Measurements from ENCODE around the gene CENPV.

Gene CENPV

GRCh38 chr17:16364625-16365024, 11.4 kb upstream of the CENPV start:
- no peak for TF ChIP-seq CTCF (IDR thresholded peaks at IDR 0.05)
- Mint-ChIP-seq H3K4me1 (peaks cover 7% of the 10 kb centered on the region), H3K36me3 (ENCODE audit: low read depth) (no peaks in the 10 kb centered on the region), H3K27ac (no peak overlapping the region), H3K27me3 (ENCODE audit: low read depth, poor library complexity) (peaks cover 5% of the 10 kb centered on the region), H3K4me3 (no peak overlapping the region), H3K9me3 (no peaks in the 10 kb centered on the region)
- no peak for DNase-seq

DNA sequence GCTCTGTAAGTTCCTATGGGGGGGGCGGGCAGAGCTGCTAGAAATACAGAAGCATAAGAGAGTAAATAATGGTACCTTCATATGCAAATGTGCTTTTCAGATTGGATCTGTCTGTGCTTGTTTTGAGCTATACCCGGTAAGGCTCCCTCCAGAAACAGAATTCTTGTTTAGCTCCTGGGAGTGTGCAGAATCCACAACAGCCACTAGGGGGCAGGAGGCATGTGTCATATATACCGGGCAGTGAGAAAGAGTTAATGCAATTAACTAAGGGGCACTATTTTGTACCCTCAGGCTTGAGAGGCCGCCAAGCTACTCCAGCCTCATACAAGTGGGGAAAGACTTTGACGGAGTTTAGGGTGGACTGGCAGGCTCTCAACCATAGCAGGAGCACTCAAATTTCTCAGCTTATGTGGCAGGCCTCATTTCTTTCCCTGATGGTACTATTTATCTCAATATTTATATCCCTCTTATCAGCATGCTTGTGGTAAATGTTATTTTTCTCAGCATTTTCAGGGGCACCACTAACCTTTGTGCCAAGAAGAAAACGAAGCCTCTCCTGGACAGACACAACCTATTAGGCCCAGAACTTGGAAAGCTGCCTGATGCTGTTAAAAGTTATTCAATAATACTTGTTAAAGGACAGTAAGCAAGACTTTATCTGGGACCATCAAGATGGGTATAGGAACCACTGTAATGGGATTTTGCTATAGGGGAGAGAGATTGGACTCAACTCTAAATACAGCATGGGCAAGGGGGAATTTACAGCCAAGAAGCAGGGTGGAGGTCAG, 10.7 kb upstream of the CENPV start:
- no peak overlapping the region for H3K4me3 Mint-ChIP-seq
- peak; percentile 90 for TF ChIP-seq CTCF (IDR thresholded peaks at IDR 0.05)
- peak; percentile 83 for DNase-seq
- H3K36me3 Mint-ChIP-seq (ENCODE audit: low read depth): no peaks in the 10 kb centered on the region
- peaks cover 9% of the 10 kb centered on the region for H3K27me3 Mint-ChIP-seq (ENCODE audit: low read depth, poor library complexity)
- H3K27ac Mint-ChIP-seq: no peak overlapping the region
- no peaks in the 10 kb centered on the region for H3K9me3 Mint-ChIP-seq
- peaks cover 7% of the 10 kb centered on the region for H3K4me1 Mint-ChIP-seq

- Mint-ChIP-seq H3K9me3 (no peaks in the 10 kb centered on the region), H3K4me1 (peaks cover 7% of the 10 kb centered on the region), H3K27ac (no peak overlapping the region), H3K27me3 (ENCODE audit: low read depth, poor library complexity) (peaks cover 18% of the 10 kb centered on the region), H3K36me3 (ENCODE audit: low read depth) (no peaks in the 10 kb centered on the region), H3K4me3 (no peak overlapping the region)
- no peak for DNase-seq
- no peak for TF ChIP-seq CTCF (IDR thresholded peaks at IDR 0.05)
Observed at GRCh38 chr17:16361874-16362273, 8.6 kb upstream of the CENPV start.

DNA sequence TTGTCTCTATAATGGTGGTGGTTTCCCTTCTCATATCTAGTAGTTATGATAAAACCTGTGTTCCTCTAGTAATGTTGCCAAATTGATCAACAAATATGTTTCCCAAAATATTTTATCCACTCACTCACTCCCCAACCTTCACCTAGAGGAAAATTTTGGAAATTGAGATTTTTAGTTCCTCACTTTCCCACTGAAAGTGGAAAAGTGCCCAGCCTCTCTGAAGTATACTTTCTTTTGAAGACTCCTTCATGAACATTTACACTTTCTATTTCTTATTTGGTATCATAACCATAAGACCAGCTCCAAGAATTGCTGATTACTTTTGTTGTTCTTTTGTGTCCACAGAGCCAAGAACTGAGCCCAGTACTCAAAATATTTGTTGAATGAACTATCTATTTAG, 5.1 kb upstream of the CENPV start:
- DNase-seq: no peak
- TF ChIP-seq CTCF (IDR thresholded peaks at IDR 0.05): no peak
- H3K9me3 Mint-ChIP-seq: peaks cover 6% of the 10 kb centered on the region
- H3K27ac Mint-ChIP-seq: no peak overlapping the region
- H3K4me3 Mint-ChIP-seq: no peak overlapping the region
- H3K4me1 Mint-ChIP-seq: no peaks in the 10 kb centered on the region
- H3K27me3 Mint-ChIP-seq (ENCODE audit: low read depth, poor library complexity): peaks cover 19% of the 10 kb centered on the region
- H3K36me3 Mint-ChIP-seq (ENCODE audit: low read depth): peaks cover 5% of the 10 kb centered on the region

DNA sequence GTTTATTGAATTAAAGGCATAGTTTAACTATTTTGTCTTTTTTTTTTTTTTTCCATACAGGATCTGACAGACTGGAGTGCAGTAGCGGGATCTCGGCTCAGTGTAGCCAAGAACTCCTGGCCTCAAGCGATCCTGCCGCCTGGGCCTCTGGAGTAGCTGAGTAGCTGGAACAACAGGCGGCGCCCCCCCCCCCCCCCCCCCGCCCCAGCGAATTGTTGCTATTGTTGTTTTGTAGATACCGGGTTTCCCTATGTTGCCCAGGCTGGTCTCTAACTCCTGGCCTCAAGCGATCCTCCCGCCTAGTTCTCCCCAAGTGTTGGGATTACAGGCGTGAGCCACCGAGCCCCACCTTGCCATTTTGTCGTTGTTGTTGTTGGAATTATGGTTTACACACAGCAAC, 1.3 kb upstream of the CENPV start:
- Mint-ChIP-seq H3K4me1 (peaks cover 19% of the 10 kb centered on the region), H3K27ac (no peak overlapping the region), H3K36me3 (ENCODE audit: low read depth) (peaks cover 13% of the 10 kb centered on the region), H3K9me3 (peaks cover 6% of the 10 kb centered on the region), H3K27me3 (ENCODE audit: low read depth, poor library complexity) (peaks cover 19% of the 10 kb centered on the region), H3K4me3 (peak overlapping the region; percentile 80)
- DNase-seq: no peak
- TF ChIP-seq CTCF (IDR thresholded peaks at IDR 0.05): no peak
